Measurements from ENCODE around the gene COL23A1.

GRCh38 chr5:178419196-178419595, 171.0 kb downstream of the COL23A1 start:
- TF ChIP-seq CTCF (IDR thresholded peaks at IDR 0.05) (no peak), POLR2AphosphoS5 (IDR thresholded peaks at IDR 0.05) (no peak), POLR2A (IDR thresholded peaks at IDR 0.05; ENCODE audit: low read depth) (no peak)
